ENCODE measurements around the gene RAET1E. TPM values are rescaled to one million over a fixed set of nuclear protein-coding genes. Genes with fewer than 3 reads are reported as not detected.
A peak's percentile ranks its signal among the peaks of the same experiment; 100 is the strongest.
"Not testable (repeated sequence)": the region's sequence is repeated elsewhere in the genome, so short reads cannot be mapped to it uniquely, and the experiment has no call there.

RAET1E gene
- total RNA-seq, 1 donor, result 0.36 TPM

DNA sequence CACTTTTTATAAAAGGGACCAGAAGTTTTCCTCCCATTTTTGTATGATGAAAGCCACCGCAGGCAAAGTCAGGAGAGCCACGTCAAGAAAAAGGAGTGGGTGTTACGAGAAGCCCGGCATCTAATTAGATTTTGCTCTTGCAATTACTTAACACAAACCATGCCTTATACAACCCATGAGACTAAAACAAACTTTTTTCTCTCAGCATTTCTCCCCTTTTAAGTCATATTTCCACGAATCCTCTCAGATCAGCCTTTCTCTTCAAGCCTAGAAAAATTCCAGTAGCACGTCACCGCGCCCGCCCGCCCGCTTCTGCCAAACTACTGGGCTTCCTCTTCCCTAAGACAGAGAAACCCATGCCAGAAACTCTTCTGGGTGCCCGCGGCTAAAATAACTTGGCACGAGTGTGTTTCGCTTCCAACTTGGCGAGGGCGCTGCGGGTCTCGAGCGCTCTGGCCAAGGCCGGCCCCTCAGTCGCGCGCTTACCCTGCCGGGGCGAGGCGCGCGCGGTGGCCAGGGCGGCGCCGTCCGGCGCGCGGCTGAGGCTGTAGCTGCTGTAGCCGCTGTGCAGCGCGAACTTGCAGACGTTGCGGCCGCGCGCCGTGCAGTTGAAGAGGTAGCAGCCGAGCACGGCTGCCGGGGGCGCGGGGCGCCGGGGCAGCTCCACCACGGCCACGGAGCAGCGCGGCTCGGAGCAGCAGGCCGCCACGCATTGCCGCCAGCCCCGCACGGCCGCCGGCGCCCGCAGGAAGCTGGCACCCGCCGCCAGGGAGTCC, 34.8 kb downstream of the RAET1E start:
- Histone ChIP-seq H3K27ac (ENCODE audit: low read depth, low read length) (peak overlapping the region; percentile 93), H3K4me3 (ENCODE audit: insufficient read depth, low read length) (peak overlapping the region; percentile 78), H3K27me3 (ENCODE audit: insufficient read depth, low read length) (no peaks in the 10 kb centered on the region), H3K4me1 (ENCODE audit: insufficient read depth, low read length) (peaks cover 33% of the 10 kb centered on the region), H3K79me2 (ENCODE audit: insufficient read depth, low read length) (peaks cover 39% of the 10 kb centered on the region), H3K36me3 (ENCODE audit: insufficient read depth, low read length) (no peaks in the 10 kb centered on the region), H3K4me2 (ENCODE audit: insufficient read depth, low read length) (peak overlapping the region; percentile 85), H3K9me3 (ENCODE audit: low read depth, low read length) (no peaks in the 10 kb centered on the region), H4K20me1 (ENCODE audit: insufficient read depth, low read length) (no peaks in the 10 kb centered on the region), H2AFZ (ENCODE audit: low read length) (peak overlapping the region; percentile 76)
- DNase-seq (ENCODE audit: insufficient read length, low spot score, missing footprints), result peak; percentile 88
- TF ChIP-seq, protein P1, sequence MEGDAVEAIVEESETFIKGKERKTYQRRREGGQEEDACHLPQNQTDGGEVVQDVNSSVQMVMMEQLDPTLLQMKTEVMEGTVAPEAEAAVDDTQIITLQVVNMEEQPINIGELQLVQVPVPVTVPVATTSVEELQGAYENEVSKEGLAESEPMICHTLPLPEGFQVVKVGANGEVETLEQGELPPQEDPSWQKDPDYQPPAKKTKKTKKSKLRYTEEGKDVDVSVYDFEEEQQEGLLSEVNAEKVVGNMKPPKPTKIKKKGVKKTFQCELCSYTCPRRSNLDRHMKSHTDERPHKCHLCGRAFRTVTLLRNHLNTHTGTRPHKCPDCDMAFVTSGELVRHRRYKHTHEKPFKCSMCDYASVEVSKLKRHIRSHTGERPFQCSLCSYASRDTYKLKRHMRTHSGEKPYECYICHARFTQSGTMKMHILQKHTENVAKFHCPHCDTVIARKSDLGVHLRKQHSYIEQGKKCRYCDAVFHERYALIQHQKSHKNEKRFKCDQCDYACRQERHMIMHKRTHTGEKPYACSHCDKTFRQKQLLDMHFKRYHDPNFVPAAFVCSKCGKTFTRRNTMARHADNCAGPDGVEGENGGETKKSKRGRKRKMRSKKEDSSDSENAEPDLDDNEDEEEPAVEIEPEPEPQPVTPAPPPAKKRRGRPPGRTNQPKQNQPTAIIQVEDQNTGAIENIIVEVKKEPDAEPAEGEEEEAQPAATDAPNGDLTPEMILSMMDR (IDR thresholded peaks at IDR 0.05; ENCODE audit: extremely low read depth, low read depth, low read length), result no peak

DNA sequence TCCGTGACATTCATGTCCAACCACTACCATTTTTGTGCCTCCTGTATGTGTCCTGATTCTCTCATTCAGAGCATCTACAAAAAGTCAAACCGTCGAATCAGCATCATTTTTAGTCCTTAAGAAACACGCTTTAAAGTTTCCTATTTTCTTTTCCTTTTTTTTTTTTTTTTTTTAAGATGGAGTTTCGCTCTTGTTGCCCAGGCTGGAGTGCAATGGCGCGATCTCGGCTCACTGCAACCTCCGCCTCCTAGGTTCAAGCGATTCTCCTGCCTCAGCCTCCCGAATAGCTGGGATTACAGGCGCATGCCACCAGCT, 35.5 kb downstream of the RAET1E start:
- not testable (repeated sequence) for H3K27me3 ChIP-seq (ENCODE audit: insufficient read depth, low read length); H3K36me3 ChIP-seq (ENCODE audit: insufficient read depth, low read length); H2AFZ ChIP-seq (ENCODE audit: low read length); H4K20me1 ChIP-seq (ENCODE audit: insufficient read depth, low read length); H3K9me3 ChIP-seq (ENCODE audit: low read depth, low read length); DNase-seq (ENCODE audit: insufficient read length, low spot score, missing footprints)
- H3K4me1 ChIP-seq (ENCODE audit: insufficient read depth, low read length), result peaks cover 36% of the 10 kb centered on the region
- H3K4me2 ChIP-seq (ENCODE audit: insufficient read depth, low read length), result peak overlapping the region; percentile 85
- peaks cover 46% of the 10 kb centered on the region for H3K79me2 ChIP-seq (ENCODE audit: insufficient read depth, low read length)
- peak overlapping the region; percentile 78 for H3K4me3 ChIP-seq (ENCODE audit: insufficient read depth, low read length)
- H3K27ac ChIP-seq (ENCODE audit: low read depth, low read length), result peak overlapping the region; percentile 93

DNA sequence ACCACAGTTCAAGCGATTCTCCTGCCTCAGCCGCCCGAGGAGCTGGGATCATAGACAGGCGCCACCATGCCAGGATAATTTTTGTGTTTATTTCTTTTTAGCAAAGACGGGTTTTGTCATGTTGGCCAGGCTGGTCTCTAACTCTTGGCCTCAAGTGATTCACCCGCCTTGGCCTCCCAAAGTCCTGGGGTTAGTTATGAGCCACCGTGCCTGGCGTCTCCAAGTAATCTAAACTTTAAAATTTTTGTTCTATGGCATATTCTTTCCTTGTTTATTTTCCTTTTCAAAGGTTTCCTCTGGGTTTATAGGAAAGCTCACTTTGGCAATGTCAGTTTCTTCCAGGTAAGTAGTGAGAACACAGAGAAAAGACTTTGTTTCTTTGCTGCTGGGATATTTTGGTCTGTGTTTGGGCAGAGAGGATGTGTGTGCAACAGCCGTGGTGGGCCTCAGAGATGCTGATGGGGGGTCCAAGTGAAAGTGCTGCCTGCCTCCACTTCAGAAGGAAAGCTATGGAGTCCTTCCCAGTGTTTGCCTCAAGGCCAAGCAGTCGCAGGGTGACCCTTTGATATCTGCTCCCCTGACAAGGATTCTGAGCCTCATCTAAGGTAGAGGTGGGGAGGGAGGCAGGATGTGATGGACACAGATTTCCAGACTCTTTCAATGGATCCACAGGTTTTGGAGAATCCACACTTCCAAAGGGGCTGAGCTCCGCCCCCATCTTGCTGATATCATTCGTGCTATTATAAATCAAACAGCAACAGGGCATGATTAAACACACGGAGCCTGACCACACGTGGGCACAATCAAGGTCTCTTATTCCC, 36.1 kb downstream of the RAET1E start:
- Histone ChIP-seq H3K4me1 (ENCODE audit: insufficient read depth, low read length) (peaks cover 42% of the 10 kb centered on the region), H2AFZ (ENCODE audit: low read length) (peak overlapping the region; percentile 30)
- DNase-seq (ENCODE audit: insufficient read length, low spot score, missing footprints), result no peak

DNA sequence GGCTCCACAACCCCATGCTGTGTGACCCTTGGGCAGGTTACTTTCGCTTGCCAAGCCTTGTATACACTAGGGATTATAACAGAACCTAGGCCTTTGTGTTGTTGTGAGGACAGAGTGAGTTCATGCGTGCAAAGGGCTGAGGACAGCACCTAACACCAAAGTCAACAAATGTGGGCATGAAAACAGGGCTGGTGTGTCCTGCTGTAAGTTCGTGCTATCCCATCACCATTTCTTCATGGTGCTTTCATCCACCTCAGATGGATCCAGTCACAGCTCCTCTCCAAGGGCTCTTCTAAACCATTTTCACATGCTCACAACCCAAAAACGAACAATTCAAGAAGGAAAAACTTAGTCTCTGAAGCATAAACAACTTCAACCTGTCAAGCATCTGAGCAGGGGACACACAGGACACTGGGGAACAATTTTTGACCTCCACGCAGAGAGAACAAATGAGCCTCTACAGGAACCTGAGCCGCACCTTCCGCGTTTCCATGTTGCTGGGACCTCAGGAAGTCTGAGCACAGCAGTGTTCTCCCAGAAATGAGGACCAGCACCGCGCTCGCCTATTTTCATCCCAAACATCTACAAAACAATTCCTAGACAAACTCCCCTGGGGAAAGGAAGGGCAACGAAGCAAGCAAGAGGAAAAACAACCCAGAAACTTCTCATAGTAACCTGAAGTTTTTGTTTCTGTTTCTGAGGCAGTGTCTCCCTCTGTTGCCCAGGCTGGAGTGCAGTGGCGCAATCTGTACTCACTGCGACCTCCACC, 36.9 kb downstream of the RAET1E start:
- no peaks in the 10 kb centered on the region for H4K20me1 ChIP-seq (ENCODE audit: insufficient read depth, low read length)
- peak overlapping the region; percentile 30 for H2AFZ ChIP-seq (ENCODE audit: low read length)
- H3K36me3 ChIP-seq (ENCODE audit: insufficient read depth, low read length), result no peaks in the 10 kb centered on the region
- peak overlapping the region; percentile 78 for H3K4me3 ChIP-seq (ENCODE audit: insufficient read depth, low read length)
- peak overlapping the region; percentile 85 for H3K4me2 ChIP-seq (ENCODE audit: insufficient read depth, low read length)
- no peaks in the 10 kb centered on the region for H3K27me3 ChIP-seq (ENCODE audit: insufficient read depth, low read length)
- peaks cover 50% of the 10 kb centered on the region for H3K4me1 ChIP-seq (ENCODE audit: insufficient read depth, low read length)
- TF ChIP-seq, protein P1 (IDR thresholded peaks at IDR 0.05; ENCODE audit: extremely low read depth, low read depth, low read length), result peak; percentile 22
- H3K27ac ChIP-seq (ENCODE audit: low read depth, low read length), result peak overlapping the region; percentile 93
- no peak for DNase-seq (ENCODE audit: insufficient read length, low spot score, missing footprints)
- H3K9me3 ChIP-seq (ENCODE audit: low read depth, low read length), result no peaks in the 10 kb centered on the region
- H3K79me2 ChIP-seq (ENCODE audit: insufficient read depth, low read length), result peaks cover 60% of the 10 kb centered on the region

More for the DNA sequence above, 36.1 kb downstream of the RAET1E start:
- H3K27me3 ChIP-seq (ENCODE audit: insufficient read depth, low read length), result no peaks in the 10 kb centered on the region
- peak overlapping the region; percentile 85 for H3K4me2 ChIP-seq (ENCODE audit: insufficient read depth, low read length)
- H3K79me2 ChIP-seq (ENCODE audit: insufficient read depth, low read length), result peaks cover 52% of the 10 kb centered on the region
- H3K4me3 ChIP-seq (ENCODE audit: insufficient read depth, low read length), result peak overlapping the region; percentile 78
- H3K9me3 ChIP-seq (ENCODE audit: low read depth, low read length), result no peaks in the 10 kb centered on the region
- no peaks in the 10 kb centered on the region for H4K20me1 ChIP-seq (ENCODE audit: insufficient read depth, low read length)
- peak overlapping the region; percentile 93 for H3K27ac ChIP-seq (ENCODE audit: low read depth, low read length)
- TF ChIP-seq, protein P1 (IDR thresholded peaks at IDR 0.05; ENCODE audit: extremely low read depth, low read depth, low read length), result no peak
- H3K36me3 ChIP-seq (ENCODE audit: insufficient read depth, low read length), result no peaks in the 10 kb centered on the region
